Mesenteric fat pad (tissue), 1 donor: ENCODE data around the gene ZNF23. TPM values are rescaled to one million over a fixed set of nuclear protein-coding genes. Genes with fewer than 3 reads are reported as not detected.
"Not testable (repeated sequence)": the region's sequence is repeated elsewhere in the genome, so short reads cannot be mapped to it uniquely, and the experiment has no call there.

Experiments used
- DNase-seq: peaks from one replicate; pipeline ENCODE4 v3.0.0-alpha.2; 2020; ENCODE audit warnings: low spot score
- long read RNA-seq: library from polyadenylated mRNA; unstranded; transcript quantifications from one replicate; pipeline ENCODE4 v2.0.0, GENCODE V29; 2020
- total RNA-seq: library from RNA; stranded (reverse); fragmentation: NEBNext Ultra II Directional; extraction: Animal tissue kit (Norgen Biotek cat#: 25700); gene quantifications from one replicate; pipeline ENCODE4 v1.2.1, GENCODE V29; 2021
- donor health status: DM: yes; HTN: yes; CAD: no.

ZNF23 gene
- 10.9 TPM for total RNA-seq
- long read RNA-seq, full-length matches to known transcripts = 5 of 10 reads
- long read RNA-seq, partial matches to known transcripts = 1 of 10 reads
- long read RNA-seq, other reads (novel, unspliced or antisense) = 4 of 10 reads

GRCh38 chr16:71461686-71462648, at the start of gene ZNF23:
Gene ZNF23 (minus strand): TSS chr16:71462247. CDS start chr16:71456796, 5,451 bp downstream.
- DNase-seq = peak; percentile 96

DNA sequence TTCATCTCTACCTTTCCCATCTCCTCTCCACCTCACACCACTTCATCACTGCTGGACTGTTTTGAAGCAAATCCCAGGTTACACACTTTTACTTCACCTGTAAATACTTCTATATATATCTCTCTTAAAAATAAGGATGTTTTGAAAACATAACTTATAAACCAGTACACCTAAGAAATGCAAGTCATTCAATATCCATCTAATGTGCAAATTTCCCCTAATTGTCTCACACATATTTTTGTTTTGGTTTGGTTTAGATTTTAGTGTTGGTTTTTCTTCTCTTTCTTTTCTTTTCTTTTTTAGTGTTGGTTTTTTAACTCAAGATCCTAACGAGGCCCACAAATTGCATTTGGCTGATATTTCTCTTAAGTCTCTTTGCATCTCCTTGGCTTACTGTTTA, 45.0 kb upstream of the ZNF23 start:
- no peak for DNase-seq

- DNase-seq = no peak
These were observed 42.9 kb upstream of the ZNF23 start for GRCh38 chr16:71504901-71505300.

DNA sequence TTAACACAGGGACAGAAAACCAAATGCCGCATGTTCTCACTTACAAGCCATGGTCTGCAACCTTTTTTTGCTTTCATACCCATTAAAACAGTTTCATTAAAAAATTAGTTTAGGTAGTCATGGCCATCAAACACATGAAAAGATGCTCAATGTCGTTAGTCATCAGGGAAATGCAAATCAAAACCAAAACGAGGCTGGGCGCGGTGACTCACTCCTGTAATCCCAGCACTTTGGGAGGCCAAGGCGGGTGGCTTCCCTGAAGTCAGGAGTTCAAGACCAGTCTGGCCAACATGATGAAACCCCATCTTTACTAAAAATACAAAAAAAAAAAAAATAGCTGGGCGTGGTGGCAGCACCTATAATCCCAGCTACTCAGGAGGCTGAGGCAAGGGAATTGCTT, 42.0 kb upstream of the ZNF23 start:
- DNase-seq = not testable (repeated sequence)

DNA sequence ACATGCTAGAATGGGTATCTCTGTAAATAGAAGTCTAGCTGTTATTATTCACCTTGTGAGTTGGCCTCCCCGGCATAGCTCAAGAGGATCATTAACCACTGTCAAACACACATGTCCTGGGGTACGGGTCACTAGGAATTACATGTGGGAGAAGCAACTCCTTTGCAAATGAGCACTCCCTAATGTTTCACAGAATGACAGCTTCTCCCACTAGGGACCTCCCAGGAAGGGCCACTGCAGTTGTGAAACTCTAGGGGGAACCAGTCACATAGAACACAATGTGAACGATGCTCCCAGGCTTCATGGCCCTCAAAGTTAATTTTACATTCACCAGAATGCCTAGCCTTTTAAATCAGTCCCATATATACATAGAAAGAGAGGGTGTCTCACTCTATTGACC, 39.5 kb upstream of the ZNF23 start:
- DNase-seq = no peak

GRCh38 chr16:71500964-71501363, 38.9 kb upstream of the ZNF23 start:
- no peak for DNase-seq

GRCh38 chr16:71499775-71500364, 37.8 kb upstream of the ZNF23 start:
- no peak for DNase-seq

- DNase-seq = no peak
These were observed 36.0 kb upstream of the ZNF23 start for GRCh38 chr16:71498031-71498430.

DNA sequence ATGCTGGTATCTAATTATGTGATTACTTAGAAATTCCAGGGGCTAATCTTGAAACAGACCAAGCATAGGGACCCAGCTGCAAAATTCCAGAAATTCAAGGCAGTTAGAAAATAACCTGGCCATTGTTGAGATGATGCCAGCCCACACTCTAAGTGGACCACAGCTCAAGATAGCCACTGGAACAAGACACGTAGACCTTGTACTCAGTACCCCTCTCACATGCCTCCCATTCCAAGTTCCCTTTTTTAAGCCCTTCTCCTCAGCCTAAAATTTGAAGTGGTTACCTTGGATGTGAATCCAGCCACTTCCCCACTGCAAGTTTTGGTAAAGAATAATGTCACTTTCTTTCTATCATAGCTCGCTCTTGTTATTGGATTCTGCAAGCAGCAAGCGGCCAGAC, 31.2 kb upstream of the ZNF23 start:
- no peak for DNase-seq

GRCh38 chr16:71492786-71493185, 30.7 kb upstream of the ZNF23 start:
- DNase-seq = no peak

GRCh38 chr16:71491054-71491453, 29.0 kb upstream of the ZNF23 start:
- DNase-seq = no peak

- no peak for DNase-seq
These were observed 28.3 kb upstream of the ZNF23 start for GRCh38 chr16:71490361-71490760.

- DNase-seq = no peak
These were observed 27.1 kb upstream of the ZNF23 start, which contains the start of gene ZNF19 for GRCh38 chr16:71489122-71489521. Gene ZNF19 (minus strand): TSS chr16:71489324. CDS start chr16:71482114, 7,210 bp downstream.

GRCh38 chr16:71484006-71484893, 22.2 kb upstream of the ZNF23 start:
- DNase-seq = peak; percentile 91

GRCh38 chr16:71482569-71482968, 20.5 kb upstream of the ZNF23 start:
- no peak for DNase-seq

DNA sequence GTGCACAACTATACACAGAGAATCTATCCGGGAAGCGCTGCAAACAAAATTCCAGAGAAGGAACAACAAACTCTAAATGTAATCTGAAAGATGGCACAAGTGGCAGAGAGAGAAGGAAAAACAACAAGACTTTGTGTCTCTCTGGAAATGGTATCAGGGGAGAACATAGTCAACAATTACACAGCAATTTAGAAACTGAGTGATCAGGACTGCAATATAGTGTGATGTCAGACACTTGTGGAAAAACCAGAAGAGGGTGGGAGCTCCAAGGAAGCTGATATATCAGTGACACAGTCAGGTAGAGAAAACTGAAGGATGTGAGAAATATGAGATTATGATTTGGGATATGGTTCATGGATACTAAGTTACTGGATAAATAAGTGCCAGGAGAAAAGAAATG, 18.9 kb upstream of the ZNF23 start:
- DNase-seq = no peak

GRCh38 chr16:71479420-71479819, 17.4 kb upstream of the ZNF23 start:
- DNase-seq = no peak

GRCh38 chr16:71476457-71477124, 14.5 kb upstream of the ZNF23 start:
- no peak for DNase-seq

DNA sequence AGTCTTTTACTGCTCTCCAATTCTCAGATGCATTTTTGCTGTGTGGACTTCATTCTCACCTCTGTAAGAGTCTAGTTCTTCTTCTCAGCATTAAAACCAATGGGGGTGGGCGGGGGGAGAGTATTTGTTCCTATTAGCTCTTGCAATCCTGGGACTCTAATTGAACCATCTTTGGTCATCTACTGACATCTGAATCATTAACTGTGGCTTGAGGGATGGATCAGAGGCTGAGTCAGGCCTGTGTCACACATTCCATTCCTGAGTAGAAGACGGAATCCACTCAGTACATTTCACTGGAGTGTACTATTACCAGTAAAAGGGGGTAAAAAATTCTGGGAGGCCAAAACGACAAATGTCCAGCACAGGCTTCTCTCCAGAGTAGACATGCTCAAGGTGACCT, 12.8 kb upstream of the ZNF23 start:
- DNase-seq = no peak

- DNase-seq = no peak
These were observed 11.8 kb upstream of the ZNF23 start for GRCh38 chr16:71473891-71474290.

DNA sequence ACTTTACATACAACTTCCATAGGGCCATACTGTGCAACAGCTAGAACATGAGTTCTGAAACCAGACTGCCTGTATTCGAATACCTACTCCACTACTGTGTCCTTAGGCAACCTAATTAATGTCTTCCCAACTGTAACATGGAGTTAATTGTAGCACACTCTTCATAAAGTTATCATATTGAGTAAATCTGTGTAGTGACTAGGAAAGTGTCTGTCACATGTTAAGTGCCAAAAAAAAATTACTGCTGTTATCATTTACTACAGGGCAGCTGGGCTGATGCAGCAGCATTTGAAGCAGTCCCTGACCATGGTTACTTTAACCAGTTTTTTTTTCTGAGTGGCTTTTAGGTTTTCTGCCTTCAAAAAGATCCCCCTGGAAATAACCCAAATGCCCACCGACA, 10.9 kb upstream of the ZNF23 start:
- DNase-seq = no peak
